OCI-LY7 (cell line): ENCODE data around the gene VPS13D. TPM values are rescaled to one million over a fixed set of nuclear protein-coding genes. Genes with fewer than 3 reads are reported as not detected.

Experiments used
- BruUV-seq: library from RNA; stranded (reverse); fragments of 400-500 nt; replicated peaks from 2 replicates; lab custom pipeline; 2021; lab: Mats Ljungman, UMichigan
- CTCF ChIA-PET: fragments of 300-600 bp; sonication (Branson Sonifier 250); formaldehyde crosslinking; loops from one replicate; lab custom pipeline; 2022; ENCODE audit warnings: antibody characterized with exemption; ENCODE audit not compliant: unreplicated experiment; lab: Charles Lee
- POLR2A ChIA-PET: fragments of 300-600 bp; sonication (Branson Sonifier 250); formaldehyde crosslinking; loops from one replicate; lab custom pipeline; 2022; ENCODE audit warnings: antibody characterized with exemption; lab: Charles Lee
- DNase-seq: peaks from one replicate; pipeline ENCODE4 v3.0.0-alpha.2; 2015; ENCODE audit warnings: low spot score
- H2AFZ ChIP-seq: fragments of 200-600 bp; sonication (generic), shearing (Covaris generic); 2 replicates; pipeline ENCODE4 v1.6.1; 2014; ENCODE audit warnings: mild to moderate bottlenecking, antibody characterized with exemption, low read length, moderate library complexity
- H3K27ac ChIP-seq: fragments of 200-600 bp; sonication (generic); 2 replicates; pipeline ENCODE4 v1.5.1; 2014; ENCODE audit warnings: mixed run types, low read depth, mild to moderate bottlenecking, moderate library complexity, low read length, inconsistent platforms; ENCODE audit not compliant: poor library complexity, severe bottlenecking
- H3K36me3 ChIP-seq: fragments of 200-600 bp; sonication (generic); 2 replicates; pipeline ENCODE4 v1.6.1; 2014; ENCODE audit warnings: mild to moderate bottlenecking, antibody characterized with exemption, low read length, moderate library complexity, mixed read lengths; ENCODE audit not compliant: insufficient read depth
- H3K4me1 ChIP-seq: fragments of 200-600 bp; sonication (generic); 2 replicates; pipeline ENCODE4 v1.5.1; 2014; ENCODE audit warnings: mild to moderate bottlenecking, low read length; ENCODE audit not compliant: insufficient read depth, poor library complexity, severe bottlenecking
- H3K4me2 ChIP-seq: fragments of 200-600 bp; sonication (generic); 2 replicates; pipeline ENCODE4 v1.6.1; 2014; ENCODE audit warnings: mild to moderate bottlenecking, low read length
- H3K4me3 ChIP-seq: fragments of 200-600 bp; sonication (generic); 2 replicates; pipeline ENCODE4 v1.5.1; 2014; ENCODE audit warnings: mild to moderate bottlenecking, low read depth, low read length; ENCODE audit not compliant: poor library complexity, severe bottlenecking
- H3K79me2 ChIP-seq: fragments of 200-600 bp; sonication (generic); 2 replicates; pipeline ENCODE4 v1.6.1; 2016; ENCODE audit warnings: low read depth, mild to moderate bottlenecking, low read length, moderate library complexity, mixed read lengths; ENCODE audit not compliant: insufficient read depth
- H3K9me2 ChIP-seq: fragments of 200-600 bp; sonication (generic); 2 replicates; pipeline ENCODE4 v1.6.1; 2016; ENCODE audit warnings: mild to moderate bottlenecking, low read length, mixed read lengths; ENCODE audit not compliant: insufficient read depth
- H3K9me3 ChIP-seq: fragments of 200-600 bp; sonication (generic); 2 replicates; pipeline ENCODE4 v1.6.1; 2014; ENCODE audit warnings: mild to moderate bottlenecking, mixed run types, low read length, mixed read lengths
- H4K20me1 ChIP-seq: fragments of 200-600 bp; sonication (generic); 2 replicates; pipeline ENCODE4 v1.6.1; 2014; ENCODE audit warnings: mild to moderate bottlenecking, antibody characterized with exemption, low read length, moderate library complexity, mixed read lengths; ENCODE audit not compliant: insufficient read depth
- CTCF ChIP-seq: fragments of 200-600 bp; sonication (generic); conservative IDR thresholded peaks from 2 replicates; pipeline ENCODE4 v1.5.1; 2014; ENCODE audit warnings: mild to moderate bottlenecking, antibody characterized with exemption, low read length, moderate library complexity, mixed read lengths
- EZH2phosphoT487 ChIP-seq: fragments of 200-600 bp; sonication (generic); IDR thresholded peaks from 2 replicates; pipeline ENCODE4 v1.6.1; 2018; ENCODE audit warnings: low read depth, borderline replicate concordance, mild to moderate bottlenecking, mixed run types, antibody characterized with exemption, low read length, moderate library complexity, mixed read lengths
- intact Hi-C: fragments of 100-400 bp; cut with micrococcal nuclease; formaldehyde crosslinking; loops from one replicate; pipeline ENCODE4 v1.10.0; 2022; ENCODE audit not compliant: unreplicated experiment
- total RNA-seq, 2 experiments: library from RNA; depleted of rRNA in 1 of 2; stranded (reverse); fragments of >200 nt in 1 of 2; shearing (Covaris generic) in 1 of 2; gene quantifications; 2 replicates each; pipeline ENCODE4 v1.2.3, GENCODE V29; 2014 to 2022

Gene VPS13D
- total RNA-seq, 2 experiments from 2014 or later, result 23.9 to 39.2 TPM

DNA sequence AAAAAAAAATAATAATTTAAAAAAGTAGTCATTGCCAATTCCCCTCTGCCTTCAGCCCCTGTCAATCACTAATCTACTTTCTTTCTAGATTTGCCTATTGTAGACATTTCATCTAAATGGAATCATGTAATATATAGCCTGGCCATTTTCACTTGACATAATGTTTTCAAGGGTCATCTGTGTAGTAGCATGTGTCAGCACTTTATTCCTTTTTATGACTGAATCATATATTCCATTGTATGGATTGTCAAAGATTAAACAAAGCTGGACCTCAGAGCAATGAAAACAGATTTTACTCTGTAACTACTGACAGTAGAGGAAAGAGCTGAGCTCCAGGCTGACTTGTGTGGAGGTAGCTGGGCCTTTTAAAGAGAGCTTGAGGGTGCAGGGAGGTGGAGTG, 15.9 kb downstream of the VPS13D start:
- H3K4me3 ChIP-seq, result no peak overlapping the region
- intact Hi-C loops, result no loop called here
- no peak overlapping the region for H3K4me2 ChIP-seq
- DNase-seq, result no peak
- POLR2A ChIA-PET, result interaction anchor here (0.6 kb wide), 1 partner anchor 999 kb away, joined by 3 read pairs; no protein-coding TSS in a partner anchor
- no peak overlapping the region for H3K27ac ChIP-seq
- H3K9me3 ChIP-seq, result no peaks in the 10 kb centered on the region
- no peak for TF ChIP-seq EZH2phosphoT487
- TF ChIP-seq CTCF, result no peak
- peaks cover 55% of the 10 kb centered on the region for H3K36me3 ChIP-seq
- no TSS peak for BruUV-seq
- H2AFZ ChIP-seq, result no peak overlapping the region
- CTCF ChIA-PET, result no interaction called here
- H4K20me1 ChIP-seq, result no peaks in the 10 kb centered on the region
- no peaks in the 10 kb centered on the region for H3K4me1 ChIP-seq
- H3K79me2 ChIP-seq, result no peaks in the 10 kb centered on the region
- H3K9me2 ChIP-seq, result no peaks in the 10 kb centered on the region

- Histone ChIP-seq H3K27ac (no peak overlapping the region), H4K20me1 (no peaks in the 10 kb centered on the region), H3K4me2 (no peak overlapping the region), H3K36me3 (peaks cover 61% of the 10 kb centered on the region), H3K9me2 (no peaks in the 10 kb centered on the region), H3K9me3 (no peaks in the 10 kb centered on the region), H2AFZ (no peak overlapping the region), H3K79me2 (no peaks in the 10 kb centered on the region), H3K4me3 (no peak overlapping the region), H3K4me1 (no peaks in the 10 kb centered on the region)
- intact Hi-C loops, result no loop called here
- BruUV-seq, result no TSS peak
- DNase-seq, result no peak
- ChIA-PET POLR2A (no interaction called here), CTCF (no interaction called here)
- TF ChIP-seq EZH2phosphoT487, result no peak
- no peak for TF ChIP-seq CTCF
Measured at GRCh38 chr1:12246584-12246983, 16.8 kb downstream of the VPS13D start.

GRCh38 chr1:12249181-12249580, 19.4 kb downstream of the VPS13D start:
- Histone ChIP-seq H3K36me3 (peaks cover 60% of the 10 kb centered on the region), H3K4me1 (no peaks in the 10 kb centered on the region), H4K20me1 (no peaks in the 10 kb centered on the region), H3K9me3 (no peaks in the 10 kb centered on the region), H3K4me2 (no peak overlapping the region), H3K4me3 (no peak overlapping the region), H2AFZ (no peak overlapping the region), H3K27ac (no peak overlapping the region), H3K79me2 (no peaks in the 10 kb centered on the region), H3K9me2 (no peaks in the 10 kb centered on the region)
- intact Hi-C loops, result no loop called here
- no TSS peak for BruUV-seq
- CTCF ChIA-PET, result no interaction called here
- POLR2A ChIA-PET, result no interaction called here
- TF ChIP-seq CTCF (no peak), EZH2phosphoT487 (no peak)
- no peak for DNase-seq
